Peyer's patch (tissue), 4 donors: ENCODE measurements around the gene GSTCD. TPM values are rescaled to one million over a fixed set of nuclear protein-coding genes. Genes with fewer than 3 reads are reported as not detected.
A peak's percentile ranks its signal among the peaks of the same experiment; 100 is the strongest.

Experiments used
- DNase-seq, 3 donors: peaks; one replicate each; pipeline ENCODE4 v3.0.0-alpha.2; 2017 to 2019
- H3K27ac ChIP-seq, 4 donors: fragments of 200-600 bp; sonication (generic); one replicate each; pipeline ENCODE4 v1.5.1; 2016 to 2019
- H3K27me3 ChIP-seq, 2 donors: fragments of 200-600 bp; sonication (generic); one replicate each; pipeline ENCODE4 v1.5.1; 2019
- H3K36me3 ChIP-seq, 3 donors: fragments of 200-600 bp; sonication (generic); one replicate each; pipeline ENCODE4 v1.5.1; 2016 to 2019
- H3K4me1 ChIP-seq, 4 donors: fragments of 200-600 bp; sonication (generic); one replicate each; pipeline ENCODE4 v1.5.1; 2016 to 2019
- H3K4me3 ChIP-seq, 4 donors: fragments of 200-600 bp; sonication (generic); 1 replicate in 3 of 4; 2 replicates in 1 of 4; pipeline ENCODE4 v1.5.1; 2016 to 2019; ENCODE audit warnings: mild to moderate bottlenecking in 1 of 4
- H3K9me3 ChIP-seq, 4 donors: fragments of 200-600 bp; sonication (generic); one replicate each; pipeline ENCODE4 v1.5.1; 2016 to 2019; ENCODE audit warnings: mild to moderate bottlenecking in 1 of 4
- CTCF ChIP-seq, 6 experiments: fragments of 450-650 bp in 4 of 6; fragments of 200-600 bp in 2 of 6; sonication (generic) in 1 of 6; IDR thresholded peaks; one replicate each; pipeline ENCODE4 v1.5.1; 2017 to 2019; ENCODE audit warnings: antibody characterized with exemption in 6 of 6, mild to moderate bottlenecking in 3 of 6, moderate library complexity in 1 of 6
- POLR2A ChIP-seq, 2 donors: fragments of 450-650 bp; IDR thresholded peaks; one replicate each; pipeline ENCODE4 v1.5.1; 2017; ENCODE audit warnings: antibody characterized with exemption in 2 of 2, mild to moderate bottlenecking in 2 of 2, moderate library complexity in 2 of 2
- total RNA-seq, 4 donors: library from RNA; depleted of rRNA; stranded (reverse); fragments of >200 nt; gene quantifications; one replicate each; pipeline ENCODE4 v1.1.0, GENCODE V29; 2016

The GSTCD gene
- total RNA-seq, result 10 to 100 TPM in 2 of 4 donors, 1 to 10 TPM in 2; 6.4 to 23.1 (median 10.3) TPM

- peak; percentile 87 to 95 (median 93) for DNase-seq
- Histone ChIP-seq H3K27me3 (no peaks in the 10 kb centered on the region), H3K9me3 (no peaks in the 10 kb centered on the region), H3K27ac (peak within 1 kb of the TSS; percentile 82 to 92 (median 86)), H3K36me3 (peaks cover 0 to 3% (median 0%) of the 10 kb centered on the region in 3 donors), H3K4me1 (peaks cover 0 to 24% (median 6%) of the 10 kb centered on the region in 4 donors), H3K4me3 (peak within 1 kb of the TSS; percentile 78 to 90 (median 88))
- TF ChIP-seq CTCF (IDR thresholded peaks at IDR 0.05), result peak in 2 of 6 experiments; percentile 4 to 23
- TF ChIP-seq POLR2A (IDR thresholded peaks at IDR 0.05), result peak; percentile 69 to 78
Observed at GRCh38 chr4:105708181-105709080, at the start of gene GSTCD, which contains the start of gene INTS12. TSS of gene GSTCD (plus strand) at chr4:105708784. CDS start at chr4:105717614, 8,830 bp downstream. TSS of gene INTS12 (minus strand) at chr4:105708689. CDS start at chr4:105700005, 8,684 bp downstream.

- H3K27ac ChIP-seq, result no peak overlapping the region
- TF ChIP-seq CTCF (IDR thresholded peaks at IDR 0.05), result no peak
- no peak for TF ChIP-seq POLR2A (IDR thresholded peaks at IDR 0.05)
- no peaks in the 10 kb centered on the region for H3K9me3 ChIP-seq
- DNase-seq, result no peak
- H3K36me3 ChIP-seq, result no peaks in the 10 kb centered on the region
- no peaks in the 10 kb centered on the region for H3K27me3 ChIP-seq
- H3K4me1 ChIP-seq, result no peaks in the 10 kb centered on the region
- H3K4me3 ChIP-seq, result no peak overlapping the region
Observed at GRCh38 chr4:105659190-105659589, 49.4 kb upstream of the GSTCD start.

- TF ChIP-seq CTCF (IDR thresholded peaks at IDR 0.05) (no peak), POLR2A (IDR thresholded peaks at IDR 0.05) (no peak)
- no peak overlapping the region for H3K27ac ChIP-seq
- DNase-seq, result no peak
- H3K9me3 ChIP-seq, result no peaks in the 10 kb centered on the region
- no peaks in the 10 kb centered on the region for H3K4me1 ChIP-seq
- H3K27me3 ChIP-seq, result no peaks in the 10 kb centered on the region
- H3K4me3 ChIP-seq, result no peak overlapping the region
- H3K36me3 ChIP-seq, result no peaks in the 10 kb centered on the region
Observed at GRCh38 chr4:105661028-105661427, 47.6 kb upstream of the GSTCD start.

- no peaks in the 10 kb centered on the region for H3K4me1 ChIP-seq
- DNase-seq, result no peak
- no peak overlapping the region for H3K4me3 ChIP-seq
- H3K36me3 ChIP-seq, result no peaks in the 10 kb centered on the region
- H3K27ac ChIP-seq, result no peak overlapping the region
- no peaks in the 10 kb centered on the region for H3K9me3 ChIP-seq
- TF ChIP-seq POLR2A (IDR thresholded peaks at IDR 0.05) (no peak), CTCF (IDR thresholded peaks at IDR 0.05) (no peak)
- H3K27me3 ChIP-seq, result no peaks in the 10 kb centered on the region
Observed at GRCh38 chr4:105662935-105663675, 45.5 kb upstream of the GSTCD start.

- peak in 3 of 6 experiments; percentile 37 to 49 (median 43) for TF ChIP-seq CTCF (IDR thresholded peaks at IDR 0.05)
- no peak for TF ChIP-seq POLR2A (IDR thresholded peaks at IDR 0.05)
- H3K4me3 ChIP-seq, result no peak overlapping the region
- H3K4me1 ChIP-seq, result no peaks in the 10 kb centered on the region
- no peak for DNase-seq
- H3K27ac ChIP-seq, result no peak overlapping the region
- no peaks in the 10 kb centered on the region for H3K36me3 ChIP-seq
- H3K27me3 ChIP-seq, result no peaks in the 10 kb centered on the region
- H3K9me3 ChIP-seq, result no peaks in the 10 kb centered on the region
Observed at GRCh38 chr4:105666693-105667092, 41.9 kb upstream of the GSTCD start.
